Iris pigment epithelial cell (primary cell): ENCODE results near the gene MRPS6.

ENCODE experiments used
- DNase-seq: peaks from one replicate; pipeline ENCODE4 v3.0.0-alpha.2; 2011; ENCODE audit warnings: low read depth

Gene MRPS6

GRCh38 chr21:34180826-34181359 lies 107.5 kb downstream of the MRPS6 start:
- DNase-seq: no peak

- DNase-seq: no peak
These were observed 108.2 kb downstream of the MRPS6 start for GRCh38 chr21:34181431-34182039.

- DNase-seq: no peak
These were observed 109.1 kb downstream of the MRPS6 start for GRCh38 chr21:34182436-34182835.

- DNase-seq: no peak
These were observed 110.1 kb downstream of the MRPS6 start for GRCh38 chr21:34183331-34183928.

GRCh38 chr21:34184232-34184631 lies 110.9 kb downstream of the MRPS6 start:
- DNase-seq: no peak

- no peak for DNase-seq
These were observed 111.8 kb downstream of the MRPS6 start for GRCh38 chr21:34185026-34185750.

GRCh38 chr21:34186109-34186719 lies 112.8 kb downstream of the MRPS6 start:
- DNase-seq: no peak

- peak; percentile 24 for DNase-seq
These were observed 114.6 kb downstream of the MRPS6 start for GRCh38 chr21:34187935-34188334.

- no peak for DNase-seq
These were observed 116.1 kb downstream of the MRPS6 start for GRCh38 chr21:34189506-34189905.

- DNase-seq: no peak
These were observed 117.4 kb downstream of the MRPS6 start for GRCh38 chr21:34190576-34191321.

- DNase-seq: no peak
These were observed 118.5 kb downstream of the MRPS6 start for GRCh38 chr21:34191876-34192275.
